HUDEP-2 (cell line): ENCODE data around the gene RMRP.
"Not testable (repeated sequence)": the region's sequence is repeated elsewhere in the genome, so short reads cannot be mapped to it uniquely, and the experiment has no call there.

Experiments used
- DNase-seq, 76 experiments: peaks; one replicate each; lab custom pipeline; 2025; ENCODE audit not compliant: unreplicated experiment in 76 of 76; lab: John Stamatoyannopoulos, UW

Gene RMRP

DNA sequence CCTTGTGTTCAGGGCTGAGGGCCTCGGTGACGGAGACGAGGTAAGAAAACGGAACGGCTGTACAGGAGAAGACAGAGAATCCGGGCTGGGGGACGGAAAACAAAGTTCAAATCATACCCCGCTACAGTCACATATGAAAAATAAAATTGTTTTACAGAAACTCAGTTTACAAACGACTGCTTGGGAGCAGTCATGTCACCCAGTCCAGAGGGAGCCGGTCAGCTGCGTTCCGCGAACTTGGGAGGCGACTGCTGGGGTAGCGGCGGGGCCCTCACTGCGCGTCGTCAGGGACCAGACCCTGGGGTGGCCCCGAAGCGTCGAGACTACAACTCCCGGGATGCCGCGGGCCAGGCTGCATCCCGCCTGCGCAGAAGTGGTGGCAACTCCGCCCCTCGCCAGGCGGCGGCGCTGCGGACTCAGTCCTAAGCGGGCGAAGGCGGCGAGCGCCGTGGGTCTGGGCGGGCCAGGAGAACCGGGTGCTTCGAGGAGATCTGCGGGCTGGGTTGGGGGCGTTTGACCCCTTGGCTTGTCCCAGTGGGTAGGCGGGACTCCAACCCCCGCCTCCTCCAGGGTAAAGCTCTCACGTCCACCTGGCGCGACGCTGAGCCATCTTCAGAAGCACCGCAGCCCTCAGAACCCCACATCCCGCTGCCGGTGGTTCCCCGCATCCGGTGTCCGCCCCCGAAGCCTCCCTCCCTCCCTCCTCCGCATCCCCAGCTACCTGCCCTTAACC is 11.1 kb downstream of the RMRP start:
- peak in 71 of 76 experiments; percentile 15 to 89 (median 70) for DNase-seq

DNA sequence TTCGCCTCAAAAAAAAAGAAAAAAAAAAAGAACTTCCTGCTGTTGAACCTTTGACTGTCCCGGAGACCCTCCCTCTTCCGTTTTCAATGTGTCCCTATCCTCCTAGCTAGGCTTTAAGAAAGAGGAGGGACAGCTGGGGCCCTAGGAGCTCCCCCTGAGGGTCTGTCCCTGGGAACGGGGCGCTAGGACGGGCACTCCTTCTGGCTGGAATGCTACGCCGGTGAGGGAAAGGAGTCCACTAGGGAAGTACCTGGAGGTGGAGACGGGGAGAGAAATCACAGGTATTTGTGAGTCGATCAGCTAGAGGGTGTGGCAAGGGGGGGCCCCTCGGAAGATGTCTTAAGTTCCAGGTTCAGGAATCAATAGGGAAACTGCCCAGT is 11.7 kb downstream of the RMRP start:
- DNase-seq = no peak

DNA sequence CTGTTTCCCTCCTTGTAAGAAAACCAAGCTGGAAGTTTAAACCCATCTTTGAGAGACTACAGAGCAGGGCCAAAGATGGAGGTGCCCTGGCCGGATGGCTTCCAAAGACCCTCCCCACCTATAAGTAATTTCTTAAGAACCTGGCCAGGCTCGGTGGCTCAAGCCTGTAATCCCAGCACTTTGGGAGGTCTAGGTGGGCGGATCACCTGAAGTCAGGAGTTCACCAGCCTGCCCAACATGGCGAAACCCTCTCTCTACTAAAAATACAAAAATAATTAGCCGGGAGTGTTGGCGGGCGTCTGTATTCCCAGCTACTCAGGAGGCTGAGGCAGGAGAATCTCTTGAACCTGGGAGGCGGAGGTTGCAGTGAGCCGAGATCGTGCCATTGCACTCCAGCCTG is 12.1 kb downstream of the RMRP start:
- DNase-seq = not testable (repeated sequence)

DNA sequence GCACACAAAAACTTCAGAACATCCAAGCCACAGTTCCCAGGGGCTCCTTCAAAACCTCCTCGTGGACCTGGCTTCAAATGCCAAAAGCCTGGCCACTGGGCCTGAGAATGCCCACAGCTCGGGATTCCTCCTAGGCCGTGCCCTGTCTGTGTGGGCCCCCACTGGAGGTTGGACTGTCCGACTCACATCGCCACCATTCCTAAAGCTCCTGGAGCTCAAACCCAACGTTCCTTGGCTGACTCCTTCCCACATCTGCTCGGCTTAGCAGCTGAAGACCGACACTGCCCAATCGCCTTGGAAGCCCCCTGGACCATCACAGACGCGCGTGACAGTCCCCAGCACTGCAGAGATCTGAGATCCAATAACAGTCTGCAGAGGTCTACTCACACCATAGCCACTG is 14.8 kb downstream of the RMRP start:
- DNase-seq = no peak

DNA sequence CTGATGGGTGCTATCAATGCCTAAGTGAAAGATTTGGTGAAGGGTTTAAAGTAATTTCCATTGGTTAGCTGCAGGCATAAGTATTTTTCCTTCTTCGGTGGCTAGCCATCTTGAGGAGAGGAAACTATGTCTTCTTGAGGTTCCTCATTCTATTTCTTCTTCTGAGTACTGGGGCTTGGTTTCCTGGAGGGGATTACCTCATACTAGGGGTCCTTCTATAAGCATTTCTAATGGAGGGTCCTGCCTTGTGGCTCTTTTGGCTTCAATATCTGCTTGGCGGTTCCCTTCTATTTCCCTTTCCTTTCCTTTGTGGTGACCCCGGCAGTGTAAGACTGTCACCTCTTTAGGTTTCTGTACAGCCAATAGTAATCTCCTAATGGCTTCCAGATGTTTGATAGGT is 16.3 kb downstream of the RMRP start:
- DNase-seq = not testable (repeated sequence)

DNA sequence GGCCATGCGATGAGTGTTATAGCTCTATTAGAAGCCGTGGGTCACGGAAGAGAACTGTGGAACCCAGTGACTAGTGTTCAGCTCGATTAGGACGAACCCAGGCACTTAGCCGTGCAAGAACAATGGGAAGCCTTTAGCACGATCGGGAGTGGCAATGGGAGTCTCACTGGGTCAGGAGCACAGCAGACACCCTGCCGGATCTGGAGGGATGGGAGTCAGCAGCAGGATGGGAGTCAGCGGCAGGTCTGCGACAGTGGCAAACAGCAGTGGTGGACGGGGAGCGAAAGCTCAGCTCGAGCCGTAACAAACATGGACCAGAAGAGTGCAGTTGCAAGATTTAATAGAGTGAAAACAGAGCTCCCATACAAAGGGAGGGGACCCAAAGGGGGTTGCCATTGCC is 17.4 kb downstream of the RMRP start:
- DNase-seq = not testable (repeated sequence)

DNA sequence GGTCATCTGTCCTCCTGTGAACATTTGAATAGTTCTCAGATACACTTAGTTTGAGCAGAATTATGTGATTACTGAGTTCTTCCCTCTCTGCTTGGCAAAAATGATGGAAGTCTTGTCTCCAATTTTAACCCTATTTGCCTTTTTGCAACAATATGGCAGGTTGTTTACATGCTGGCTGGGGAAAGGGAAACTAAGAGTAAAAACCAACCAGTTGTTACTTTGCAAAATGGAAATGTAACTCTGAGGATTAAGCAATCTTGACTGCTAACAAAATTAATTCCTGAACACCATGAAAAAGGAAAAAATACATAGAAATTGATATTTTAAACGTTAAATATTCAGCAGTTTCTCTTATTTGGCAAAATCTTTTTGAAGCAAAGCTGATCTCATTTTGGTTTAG is 18.2 kb downstream of the RMRP start:
- no peak for DNase-seq

DNA sequence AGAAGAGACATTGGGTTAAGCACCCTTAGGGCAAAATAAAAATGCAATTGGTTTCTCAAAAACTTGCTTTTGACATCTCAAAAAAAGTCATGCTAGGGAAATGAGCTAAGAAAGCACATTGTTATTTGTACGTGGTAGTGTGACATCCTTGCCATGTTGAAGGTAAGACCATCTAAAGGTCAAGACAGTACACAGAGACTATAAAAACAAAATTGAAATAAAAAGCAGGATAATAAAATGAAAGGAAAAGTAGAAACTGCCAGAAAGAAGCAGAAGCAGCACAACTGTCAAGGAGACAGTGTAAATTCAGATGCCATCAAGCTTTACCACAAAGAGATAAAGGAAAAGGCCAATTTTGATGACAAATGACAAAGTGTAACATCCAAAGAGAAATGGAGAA is 18.6 kb downstream of the RMRP start:
- DNase-seq = not testable (repeated sequence)

DNA sequence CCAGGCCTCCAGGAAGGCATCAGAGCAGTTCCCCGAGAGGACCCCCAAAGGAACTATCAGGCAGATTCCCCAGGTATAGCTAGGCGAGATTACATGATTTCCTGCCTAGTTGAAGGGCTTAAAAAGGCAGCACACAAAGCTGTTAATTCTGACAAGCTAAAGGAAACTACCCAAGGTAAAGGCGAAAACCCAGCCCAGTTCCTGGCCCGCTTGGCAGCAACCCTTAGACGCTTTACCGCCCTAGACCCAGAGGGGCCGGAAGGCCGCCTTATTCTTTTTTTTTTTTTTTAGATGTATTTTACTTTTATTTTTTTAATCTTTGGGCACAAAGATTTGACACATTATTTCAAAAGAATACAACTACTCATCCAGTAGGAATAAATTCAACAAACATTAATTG is 19.1 kb downstream of the RMRP start:
- not testable (repeated sequence) for DNase-seq

DNA sequence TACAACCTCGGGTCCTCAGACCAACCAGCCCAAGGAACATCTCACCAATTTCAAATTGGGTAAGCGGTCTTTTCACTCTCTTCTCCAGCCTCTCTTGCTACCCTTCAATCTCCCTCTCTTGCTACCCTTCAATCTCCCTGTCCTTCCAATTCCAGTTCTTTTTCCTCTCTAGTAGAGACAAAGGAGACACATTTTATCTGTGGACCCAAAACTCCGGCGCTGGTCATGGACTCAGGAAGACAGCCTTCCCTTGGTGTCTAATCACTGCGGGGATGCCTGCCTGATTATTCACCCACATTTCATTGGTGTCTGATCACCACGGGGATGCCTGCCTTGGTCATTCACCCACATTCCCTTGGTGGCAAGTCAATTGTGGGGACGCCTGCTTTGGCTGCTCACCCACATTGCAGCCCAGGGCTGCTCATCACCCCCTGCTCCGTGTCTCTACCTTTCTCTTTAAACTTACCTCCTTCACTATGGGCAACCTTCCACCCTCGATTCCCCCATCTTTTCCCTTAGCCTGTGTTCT is 20.3 kb downstream of the RMRP start:
- not testable (repeated sequence) for DNase-seq

DNA sequence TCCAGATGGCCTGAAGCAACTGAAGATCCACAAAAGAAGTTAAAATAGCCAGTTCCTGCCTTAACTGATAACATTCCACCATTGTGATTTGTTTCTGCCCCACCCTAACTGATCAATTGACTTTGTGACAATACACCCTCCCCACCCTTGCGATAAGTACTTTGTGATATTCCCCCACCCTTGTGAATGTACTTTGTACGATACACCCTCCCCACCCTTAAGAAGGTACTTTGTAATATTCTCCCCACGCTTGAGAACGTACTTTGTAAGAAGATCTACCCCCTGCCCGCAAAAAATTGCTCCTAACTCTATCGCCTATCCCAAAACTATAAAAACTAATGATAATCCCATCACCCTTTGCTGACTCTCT is 21.0 kb downstream of the RMRP start:
- not testable (repeated sequence) for DNase-seq

DNA sequence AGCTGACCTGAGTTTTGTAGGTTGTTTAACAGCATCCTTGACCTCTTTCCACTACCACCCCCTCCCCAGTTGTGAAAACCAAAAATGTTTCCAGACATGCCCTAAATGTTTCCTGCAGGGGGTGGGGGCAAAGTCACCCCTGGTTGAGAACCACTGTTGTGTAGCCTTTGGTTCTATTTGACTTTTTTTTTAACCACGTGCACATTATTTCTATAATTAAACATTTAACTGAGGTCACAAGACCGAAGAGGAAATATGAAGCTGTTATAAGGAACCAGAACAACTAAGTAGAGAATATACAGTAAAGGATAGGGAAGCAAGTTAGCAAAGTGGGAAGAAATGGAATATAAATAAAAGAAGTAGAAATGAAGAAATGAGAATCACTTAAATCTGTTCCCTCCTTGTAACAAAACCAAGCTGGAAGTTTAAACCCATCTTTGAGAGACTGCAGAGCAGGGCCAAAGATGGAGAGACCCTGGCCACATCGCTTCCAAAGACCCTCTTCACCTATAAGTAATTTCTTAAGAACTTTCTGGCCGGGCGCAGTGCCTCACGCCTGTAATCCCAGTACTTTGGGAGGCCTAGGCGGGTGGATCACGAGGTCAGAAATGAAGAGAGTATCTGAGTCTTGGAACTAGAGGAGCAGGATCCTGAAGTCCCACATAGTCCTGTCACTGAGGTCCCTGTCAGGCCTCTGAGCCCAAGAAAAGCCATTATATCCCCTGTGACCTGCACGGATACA is 21.5 kb downstream of the RMRP start:
- DNase-seq = no peak

DNA sequence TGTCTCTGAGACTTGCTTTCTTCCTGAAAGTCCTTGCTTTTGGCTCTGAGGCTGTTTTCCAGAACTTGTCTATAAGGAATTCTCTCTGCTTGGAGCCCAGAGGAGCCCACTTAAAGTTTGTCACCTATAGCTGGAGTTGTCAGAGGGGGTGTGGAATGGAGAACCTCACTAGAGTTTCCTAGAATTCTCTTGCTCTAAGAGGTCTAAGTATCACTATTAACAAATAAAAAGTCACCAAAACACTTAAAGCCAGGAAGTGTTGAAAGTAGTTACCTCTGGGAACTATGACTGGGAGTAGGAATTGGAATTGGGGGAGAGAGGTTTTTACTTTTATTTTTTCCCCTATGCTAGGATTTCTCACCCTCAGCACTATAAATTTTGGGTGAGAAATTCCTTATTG is 22.1 kb downstream of the RMRP start:
- no peak for DNase-seq

DNA sequence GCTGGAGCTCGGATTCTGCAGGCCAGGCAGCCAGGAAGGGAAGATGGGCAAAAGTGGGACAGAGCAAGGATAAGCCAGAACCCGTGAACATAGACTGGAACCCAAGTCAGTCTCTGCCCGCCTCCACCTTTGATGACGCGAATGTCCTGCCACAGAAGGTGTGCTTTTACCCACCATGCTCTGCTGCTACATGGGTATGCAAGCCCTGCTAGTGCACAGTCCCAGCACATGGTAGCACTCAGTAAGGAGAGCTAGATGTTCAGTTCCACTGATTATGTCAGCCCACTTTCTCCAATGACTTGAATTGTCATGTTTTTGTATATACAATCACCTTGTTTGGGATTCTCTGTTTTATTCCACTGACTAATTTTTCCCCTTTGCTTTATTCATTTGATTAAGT is 28.2 kb downstream of the RMRP start:
- no peak for DNase-seq

DNA sequence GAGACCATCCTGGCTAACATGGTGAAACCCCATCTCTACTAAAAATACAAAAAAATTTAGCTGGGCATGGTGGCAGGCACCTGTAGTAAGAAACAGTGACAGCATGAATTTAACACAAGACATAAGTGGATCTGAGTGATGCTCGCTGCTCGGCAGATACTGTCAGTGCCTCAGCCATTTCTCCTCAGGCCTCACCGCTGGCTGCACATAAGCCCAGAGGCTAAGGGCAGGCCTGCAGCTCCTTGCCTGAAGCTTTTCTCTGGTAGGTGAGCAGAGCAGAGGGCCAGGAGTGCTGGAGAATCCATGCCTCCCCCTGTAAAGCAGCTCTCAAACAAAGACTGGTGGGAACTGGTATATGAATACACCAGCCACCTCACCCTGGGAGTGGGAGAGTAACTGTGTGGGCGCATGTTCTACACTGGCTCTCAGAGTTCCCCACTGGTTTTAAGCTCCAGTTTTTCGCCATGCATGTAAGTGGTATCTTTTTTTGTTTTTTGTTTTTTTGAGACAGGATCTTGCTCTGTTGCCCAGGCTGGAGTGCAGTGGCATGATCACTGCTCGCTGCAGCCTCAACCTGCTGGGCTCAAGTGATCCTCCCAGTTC is 29.3 kb downstream of the RMRP start:
- DNase-seq = no peak

DNA sequence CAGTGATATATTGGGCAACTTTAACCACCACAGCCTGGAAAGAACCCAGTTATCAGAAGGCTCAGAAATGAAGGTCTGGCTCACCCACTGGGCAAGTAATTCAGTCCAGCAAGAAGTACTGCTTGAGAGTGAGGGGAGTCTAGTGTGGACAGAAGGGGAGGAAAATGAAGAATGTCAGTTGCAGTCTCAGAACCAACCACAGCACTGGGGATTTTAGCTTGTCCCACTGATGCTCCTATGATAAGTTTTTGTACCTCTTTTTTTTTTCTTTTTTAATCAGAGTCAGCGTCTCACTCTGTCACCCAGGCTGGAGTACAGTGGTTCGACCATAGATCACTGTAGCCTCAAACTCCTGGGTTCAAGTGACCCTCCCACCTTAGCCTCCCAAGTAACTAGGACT is 30.2 kb downstream of the RMRP start:
- DNase-seq = no peak

DNA sequence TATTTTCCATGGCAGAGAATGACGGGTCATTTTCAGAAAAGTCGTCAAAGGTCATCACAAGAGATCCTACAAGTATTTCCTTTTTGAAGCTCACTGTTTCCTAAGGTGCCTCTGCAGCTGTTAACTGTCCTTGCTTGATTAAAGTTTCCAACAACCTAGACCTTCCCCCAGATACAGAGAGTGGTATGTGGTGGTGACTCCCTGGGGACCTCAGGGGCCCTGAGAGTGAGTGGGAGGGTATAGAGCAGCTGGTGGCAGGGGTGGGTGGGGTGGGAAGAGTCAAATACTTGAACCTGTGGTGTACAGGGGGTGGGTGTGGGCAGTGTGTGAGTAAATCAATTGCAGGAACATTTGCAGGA is 38.0 kb downstream of the RMRP start:
- DNase-seq = peak in 1 of 76 experiments; percentile 36

DNA sequence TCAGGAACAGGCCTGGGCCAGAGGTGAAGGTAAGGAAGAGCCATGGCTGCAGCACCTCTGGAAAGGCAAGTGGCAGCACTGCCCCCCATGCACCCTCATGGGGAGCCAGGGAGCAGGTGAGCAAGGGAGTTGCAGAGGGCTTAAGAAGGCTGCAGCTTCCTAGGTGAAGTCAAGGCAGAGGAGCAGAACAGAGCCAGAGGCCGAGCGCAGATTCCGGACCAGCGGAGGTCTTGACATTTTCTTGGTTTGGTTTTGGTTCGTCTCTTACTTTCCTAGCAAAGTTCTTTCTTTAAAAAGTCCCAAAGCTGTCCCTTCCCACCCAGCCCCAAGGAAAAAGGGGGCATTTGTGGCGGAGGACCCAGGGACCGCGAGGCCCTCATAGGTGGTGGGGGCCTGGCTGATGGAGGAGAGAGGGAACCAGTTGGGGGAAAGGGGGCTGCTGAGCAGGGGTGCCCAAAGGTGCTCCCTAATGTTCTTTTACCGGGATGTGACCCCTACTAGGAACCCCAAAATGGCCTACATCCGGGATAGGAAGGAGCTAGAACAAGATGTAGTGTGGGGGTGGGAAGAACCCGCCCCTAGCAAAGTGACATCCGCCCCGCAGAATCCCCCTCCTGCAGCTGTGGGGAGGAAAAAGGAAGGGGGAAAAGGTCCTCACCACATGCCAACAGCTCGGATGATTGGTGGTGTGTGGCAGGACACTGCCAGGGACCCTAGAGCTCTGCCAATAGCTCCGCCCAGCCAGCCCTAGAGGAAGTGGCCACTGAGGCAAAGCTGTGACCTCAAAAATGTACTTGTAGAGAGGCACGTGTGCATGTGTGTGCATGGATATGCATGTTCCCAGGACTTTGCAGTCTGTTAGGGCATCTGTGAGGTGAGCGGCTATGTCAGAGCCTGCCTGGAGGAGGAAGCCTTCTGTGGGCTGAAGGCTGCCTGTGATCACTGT is 38.7 kb downstream of the RMRP start:
- no peak for DNase-seq

DNA sequence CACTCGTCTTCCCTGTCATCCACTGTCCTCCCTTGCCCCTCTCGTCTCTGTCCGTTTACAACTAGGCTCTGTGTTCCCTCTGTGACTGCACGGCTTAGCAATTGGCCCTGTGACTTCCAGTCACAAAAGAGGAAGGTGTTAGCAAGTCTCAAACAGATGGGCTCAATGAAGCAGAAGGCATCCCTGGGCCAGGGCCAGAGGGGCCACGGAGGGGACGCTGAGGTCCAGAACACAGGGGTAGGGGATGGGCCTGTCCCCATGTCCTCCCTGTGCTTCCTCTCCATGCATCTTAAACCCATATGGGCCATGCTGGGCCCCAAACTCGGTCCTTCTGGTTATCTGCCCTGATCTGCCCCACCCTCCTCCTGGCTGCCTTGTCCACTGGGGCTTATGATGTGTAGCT is 39.5 kb downstream of the RMRP start, which contains the start of gene CD72:
Gene CD72 (minus strand): TSS at position 89 of the 403 bp plus-strand sequence. CDS start 110 bp downstream, outside the sequence.
- no peak for DNase-seq

DNA sequence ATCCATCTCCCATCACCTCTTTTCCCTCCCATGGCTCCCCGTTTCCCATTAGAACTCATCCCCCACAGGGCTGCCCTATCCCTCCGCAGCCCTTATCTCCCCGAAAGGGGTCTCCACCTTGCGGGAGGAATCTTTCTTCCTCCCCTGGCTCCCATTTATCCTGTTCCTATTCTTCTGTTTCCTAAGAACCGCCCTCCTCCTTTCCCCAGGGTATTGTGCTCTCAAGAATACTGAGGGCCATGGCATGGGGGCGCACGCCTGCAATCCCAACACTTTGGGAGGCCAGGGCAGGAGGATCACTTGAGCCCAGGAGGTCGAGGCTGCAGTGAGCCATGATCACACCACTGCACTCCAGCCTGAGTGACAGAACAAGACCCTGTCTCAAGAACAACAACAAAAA is 40.3 kb downstream of the RMRP start:
- DNase-seq = no peak
